Uterus (tissue), 4 donors: ENCODE measurements around the gene C14orf180. TPM values are rescaled to one million over a fixed set of nuclear protein-coding genes. Genes with fewer than 3 reads are reported as not detected.

Source experiments
- DNase-seq, 2 donors: peaks; one replicate each; pipeline ENCODE4 v3.0.0-alpha.2; 2019 to 2020
- H3K27ac ChIP-seq, 2 donors: fragments of 200-600 bp; sonication (generic); 1 replicate in 1 of 2; 2 replicates in 1 of 2; pipeline ENCODE4 v1.5.1; 2016 to 2018
- H3K27me3 ChIP-seq, 2 donors: fragments of 200-600 bp; sonication (generic); one replicate each; pipeline ENCODE4 v1.5.1; 2018 to 2019; ENCODE audit warnings: control low read depth in 1 of 2
- H3K36me3 ChIP-seq, 2 donors: fragments of 200-600 bp; sonication (generic); one replicate each; pipeline ENCODE4 v1.5.1; 2019; ENCODE audit warnings: control low read depth in 1 of 2
- H3K4me1 ChIP-seq, 2 donors: fragments of 200-600 bp; sonication (generic); one replicate each; pipeline ENCODE4 v1.5.1; 2018 to 2019; ENCODE audit warnings: control low read depth in 1 of 2
- H3K4me3 ChIP-seq, 2 donors: fragments of 200-600 bp; sonication (generic); 1 replicate in 1 of 2; 2 replicates in 1 of 2; pipeline ENCODE4 v1.5.1; 2018 to 2019; ENCODE audit warnings: mild to moderate bottlenecking in 1 of 2
- H3K9me3 ChIP-seq, 2 donors: fragments of 200-600 bp; sonication (generic); one replicate each; pipeline ENCODE4 v1.5.1; 2019; ENCODE audit warnings: control low read depth in 1 of 2
- CTCF ChIP-seq, 4 experiments: fragments of 200-600 bp in 2 of 4; fragments of 450-650 bp in 2 of 4; sonication (generic) in 2 of 4; IDR thresholded peaks; one replicate each; pipeline ENCODE4 v1.5.1; 2016 to 2019; ENCODE audit warnings: antibody characterized with exemption in 4 of 4, mild to moderate bottlenecking in 2 of 4, moderate library complexity in 1 of 4
- POLR2A ChIP-seq, 2 donors: fragments of 450-650 bp; IDR thresholded peaks; one replicate each; pipeline ENCODE4 v1.6.1; 2016; ENCODE audit warnings: antibody characterized with exemption in 2 of 2, mild to moderate bottlenecking in 1 of 2, moderate library complexity in 1 of 2
- intact Hi-C: fragments of 100-400 bp; cut with DNase I; formaldehyde crosslinking; loops from one replicate; pipeline ENCODE4 v1.15.1; 2023; ENCODE audit warnings: low total_unique reads
- total RNA-seq, 4 donors: library from RNA; depleted of rRNA in 3 of 4; stranded (reverse); fragments of >200 nt in 3 of 4; gene quantifications; one replicate each; pipeline versions ENCODE4 v1.1.0 to v1.2.4, GENCODE V29; 2014 to 2023
- donor health status: DM: yes; HTN: yes; CAD: no.

C14orf180 gene
- total RNA-seq, 4 donors from 2014 or later, result 0.21 to 2.1 (median 0.26) TPM; not detected in 1

- H3K4me3 ChIP-seq, result no peak overlapping the region
- no peaks in the 10 kb centered on the region for H3K27me3 ChIP-seq
- intact Hi-C loops, result no loop called here
- no peaks in the 10 kb centered on the region for H3K36me3 ChIP-seq
- H3K27ac ChIP-seq, result no peak overlapping the region
- H3K4me1 ChIP-seq, result no peaks in the 10 kb centered on the region
- no peaks in the 10 kb centered on the region for H3K9me3 ChIP-seq
- TF ChIP-seq POLR2A (IDR thresholded peaks at IDR 0.05) (no peak), CTCF (IDR thresholded peaks at IDR 0.05) (no peak)
- peak in 1 of 2 donors; percentile 6 for DNase-seq
These were observed 32.1 kb upstream of the C14orf180 start for GRCh38 chr14:104547310-104547997.

- TF ChIP-seq CTCF (IDR thresholded peaks at IDR 0.05) (no peak), POLR2A (IDR thresholded peaks at IDR 0.05) (no peak)
- Histone ChIP-seq H3K9me3 (no peaks in the 10 kb centered on the region), H3K27ac (no peak overlapping the region), H3K27me3 (no peaks in the 10 kb centered on the region), H3K4me1 (no peaks in the 10 kb centered on the region), H3K36me3 (no peaks in the 10 kb centered on the region), H3K4me3 (no peak overlapping the region)
- intact Hi-C loops, result no loop called here
- peak in 1 of 2 donors; percentile 9 for DNase-seq
These were observed 31.4 kb upstream of the C14orf180 start for GRCh38 chr14:104547998-104548700.

GRCh38 chr14:104548802-104549535, 30.6 kb upstream of the C14orf180 start:
- intact Hi-C loops, result no loop called here
- Histone ChIP-seq H3K4me3 (no peak overlapping the region), H3K9me3 (no peaks in the 10 kb centered on the region), H3K36me3 (no peaks in the 10 kb centered on the region), H3K4me1 (no peaks in the 10 kb centered on the region), H3K27me3 (no peaks in the 10 kb centered on the region), H3K27ac (no peak overlapping the region)
- TF ChIP-seq POLR2A (IDR thresholded peaks at IDR 0.05), result no peak
- no peak for TF ChIP-seq CTCF (IDR thresholded peaks at IDR 0.05)
- no peak for DNase-seq

- Histone ChIP-seq H3K4me3 (no peak overlapping the region), H3K27me3 (no peaks in the 10 kb centered on the region), H3K9me3 (no peaks in the 10 kb centered on the region), H3K4me1 (no peaks in the 10 kb centered on the region), H3K27ac (no peak overlapping the region), H3K36me3 (no peaks in the 10 kb centered on the region)
- TF ChIP-seq POLR2A (IDR thresholded peaks at IDR 0.05), result no peak
- no peak for TF ChIP-seq CTCF (IDR thresholded peaks at IDR 0.05)
- DNase-seq, result no peak
- intact Hi-C loops, result no loop called here
These were observed 29.8 kb upstream of the C14orf180 start for GRCh38 chr14:104549536-104550339.
